Neural progenitor cell (in vitro differentiated cells): ENCODE results near the gene CHST6.

Experiments used
- EZH2 ChIP-seq: fragments of 200-600 bp; sonication (generic); IDR thresholded peaks from 2 replicates; pipeline ENCODE4 v1.6.1; 2017; ENCODE audit warnings: antibody characterized with exemption, mild to moderate bottlenecking, moderate library complexity
- EZH2phosphoT487 ChIP-seq: fragments of 200-600 bp; sonication (generic); IDR thresholded peaks from 2 replicates; pipeline ENCODE4 v1.6.1; 2017; ENCODE audit warnings: antibody characterized with exemption
- TF ChIP-seq, protein P1 (sequence below): fragments of 200-600 bp; sonication (generic); IDR thresholded peaks from 2 replicates; pipeline ENCODE4 v1.5.1; 2017; ENCODE audit warnings: antibody characterized with exemption, mild to moderate bottlenecking

DNA sequence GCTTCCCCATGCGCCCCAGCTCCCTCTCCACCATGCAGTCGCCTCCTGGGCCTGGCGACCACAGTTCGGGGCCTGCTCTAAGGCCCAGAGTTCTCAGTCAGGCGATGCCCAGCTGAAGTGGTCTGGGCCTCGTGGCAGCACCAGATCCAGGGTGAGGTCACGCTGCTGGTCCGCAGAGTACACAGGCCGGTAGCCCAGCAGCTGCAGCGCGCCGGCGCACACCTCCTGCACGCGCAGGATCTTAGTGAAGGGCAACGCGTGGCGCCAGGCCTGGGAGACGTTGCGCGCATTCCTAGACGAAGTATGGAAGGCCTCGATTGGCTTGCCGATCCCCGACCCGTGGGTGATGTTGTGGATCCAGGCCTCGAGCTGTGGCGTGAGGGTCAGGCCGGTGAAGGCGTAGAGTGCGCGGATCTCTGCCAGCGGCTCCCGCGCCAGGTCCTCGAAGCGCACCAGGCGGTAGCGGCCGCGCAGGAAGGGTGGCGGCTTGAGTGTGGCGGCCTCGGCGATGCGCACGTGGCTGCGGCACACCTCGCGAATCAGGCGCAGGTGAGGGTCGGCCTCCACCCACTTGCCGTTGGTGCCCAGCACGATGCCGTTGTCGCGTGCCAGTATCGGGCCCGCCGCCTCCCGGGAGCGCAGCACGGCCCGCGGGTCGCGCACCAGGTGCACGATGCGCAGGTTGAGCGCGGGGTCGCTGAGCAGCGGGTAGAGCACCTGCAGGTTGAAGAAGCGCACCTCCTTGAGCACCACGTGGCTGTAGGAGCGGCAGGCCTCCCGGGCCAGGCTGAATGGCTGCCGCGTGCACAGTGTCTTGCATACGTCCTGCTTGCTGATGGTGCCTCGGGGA, 34.0 kb upstream of the CHST6 start:
- TF ChIP-seq, protein P1, sequence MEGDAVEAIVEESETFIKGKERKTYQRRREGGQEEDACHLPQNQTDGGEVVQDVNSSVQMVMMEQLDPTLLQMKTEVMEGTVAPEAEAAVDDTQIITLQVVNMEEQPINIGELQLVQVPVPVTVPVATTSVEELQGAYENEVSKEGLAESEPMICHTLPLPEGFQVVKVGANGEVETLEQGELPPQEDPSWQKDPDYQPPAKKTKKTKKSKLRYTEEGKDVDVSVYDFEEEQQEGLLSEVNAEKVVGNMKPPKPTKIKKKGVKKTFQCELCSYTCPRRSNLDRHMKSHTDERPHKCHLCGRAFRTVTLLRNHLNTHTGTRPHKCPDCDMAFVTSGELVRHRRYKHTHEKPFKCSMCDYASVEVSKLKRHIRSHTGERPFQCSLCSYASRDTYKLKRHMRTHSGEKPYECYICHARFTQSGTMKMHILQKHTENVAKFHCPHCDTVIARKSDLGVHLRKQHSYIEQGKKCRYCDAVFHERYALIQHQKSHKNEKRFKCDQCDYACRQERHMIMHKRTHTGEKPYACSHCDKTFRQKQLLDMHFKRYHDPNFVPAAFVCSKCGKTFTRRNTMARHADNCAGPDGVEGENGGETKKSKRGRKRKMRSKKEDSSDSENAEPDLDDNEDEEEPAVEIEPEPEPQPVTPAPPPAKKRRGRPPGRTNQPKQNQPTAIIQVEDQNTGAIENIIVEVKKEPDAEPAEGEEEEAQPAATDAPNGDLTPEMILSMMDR, result no peak
- TF ChIP-seq EZH2phosphoT487, result no peak
- no peak for TF ChIP-seq EZH2
